Activated effector memory CD4-positive, alpha-beta T cell treated with anti-CD3 and anti-CD28 coated beads, Interleukin-2, amount 50 U/mL, for 16 hours (primary cell): ENCODE measurements around the gene ABCC4.
"Not testable (repeated sequence)": the region's sequence is repeated elsewhere in the genome, so short reads cannot be mapped to it uniquely, and the experiment has no call there.

Experiments
- DNase-seq: peaks from one replicate; pipeline ENCODE4 v3.0.0-alpha.2; 2020

The ABCC4 gene

GRCh38 chr13:95226932-95227695 is 74.1 kb downstream of the ABCC4 start:
- DNase-seq: no peak

DNA sequence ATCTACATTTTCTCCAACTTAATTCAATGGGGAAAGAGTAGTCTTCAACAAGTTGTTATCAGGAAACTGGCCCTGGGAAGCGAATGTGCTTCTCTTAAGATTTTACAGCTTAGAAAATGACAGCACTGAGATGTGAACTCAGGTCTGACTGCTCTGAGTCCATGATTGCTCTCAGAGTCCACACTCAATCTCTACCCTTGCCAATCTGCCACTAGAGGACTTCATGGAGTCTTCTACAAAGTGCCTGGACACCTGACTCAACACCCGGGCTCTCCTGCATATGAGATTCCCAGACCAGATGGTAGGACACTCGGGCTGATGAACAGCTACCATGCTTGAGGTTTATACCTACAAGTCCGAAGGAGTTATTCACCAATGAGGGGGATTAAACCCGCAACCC is 74.8 kb downstream of the ABCC4 start:
- no peak for DNase-seq

GRCh38 chr13:95226050-95226449 is 75.2 kb downstream of the ABCC4 start:
- DNase-seq: no peak

DNA sequence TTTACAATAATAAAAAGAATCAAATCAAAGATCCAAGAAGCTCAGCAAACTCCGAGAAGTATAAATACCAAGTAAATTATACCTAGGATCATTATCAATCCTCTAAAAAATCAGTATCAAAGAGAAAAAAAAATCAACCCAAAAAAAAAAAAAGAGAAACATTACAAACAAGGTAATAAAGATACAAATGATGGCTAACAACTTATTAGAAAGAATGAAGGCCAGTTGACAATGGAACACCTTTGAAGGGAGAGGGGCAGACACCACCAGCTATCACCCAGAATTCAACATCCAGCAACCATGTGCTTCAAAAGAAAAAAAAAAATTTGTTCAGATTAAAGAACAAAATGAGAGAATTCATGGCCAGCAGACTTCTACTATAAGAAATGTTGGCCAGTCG is 77.2 kb downstream of the ABCC4 start:
- DNase-seq: no peak

GRCh38 chr13:95222733-95223018 is 78.6 kb downstream of the ABCC4 start:
- no peak for DNase-seq

- no peak for DNase-seq
These were observed 79.1 kb downstream of the ABCC4 start for GRCh38 chr13:95221971-95222732.

GRCh38 chr13:95220611-95221010 is 80.6 kb downstream of the ABCC4 start:
- no peak for DNase-seq

- DNase-seq: no peak
These were observed 83.1 kb downstream of the ABCC4 start for GRCh38 chr13:95217920-95218830.

DNA sequence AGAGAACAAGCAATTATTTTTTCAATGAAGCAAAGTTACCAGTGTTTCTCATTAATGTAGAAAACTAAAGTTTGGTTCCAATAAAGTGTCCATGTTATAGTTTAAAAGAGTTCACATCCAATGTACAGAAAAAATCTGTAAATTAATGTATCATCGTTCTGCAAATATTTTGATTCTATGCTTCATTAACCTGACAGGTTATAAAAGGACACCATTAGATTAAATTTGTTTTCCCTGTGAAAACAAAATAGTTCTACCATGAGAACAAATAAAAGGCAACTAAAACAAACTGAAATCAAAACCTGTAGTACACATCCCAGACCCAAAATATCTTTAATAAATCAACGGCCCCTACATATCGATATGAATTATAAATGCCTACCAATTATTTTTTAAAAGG is 85.1 kb downstream of the ABCC4 start:
- no peak for DNase-seq

DNA sequence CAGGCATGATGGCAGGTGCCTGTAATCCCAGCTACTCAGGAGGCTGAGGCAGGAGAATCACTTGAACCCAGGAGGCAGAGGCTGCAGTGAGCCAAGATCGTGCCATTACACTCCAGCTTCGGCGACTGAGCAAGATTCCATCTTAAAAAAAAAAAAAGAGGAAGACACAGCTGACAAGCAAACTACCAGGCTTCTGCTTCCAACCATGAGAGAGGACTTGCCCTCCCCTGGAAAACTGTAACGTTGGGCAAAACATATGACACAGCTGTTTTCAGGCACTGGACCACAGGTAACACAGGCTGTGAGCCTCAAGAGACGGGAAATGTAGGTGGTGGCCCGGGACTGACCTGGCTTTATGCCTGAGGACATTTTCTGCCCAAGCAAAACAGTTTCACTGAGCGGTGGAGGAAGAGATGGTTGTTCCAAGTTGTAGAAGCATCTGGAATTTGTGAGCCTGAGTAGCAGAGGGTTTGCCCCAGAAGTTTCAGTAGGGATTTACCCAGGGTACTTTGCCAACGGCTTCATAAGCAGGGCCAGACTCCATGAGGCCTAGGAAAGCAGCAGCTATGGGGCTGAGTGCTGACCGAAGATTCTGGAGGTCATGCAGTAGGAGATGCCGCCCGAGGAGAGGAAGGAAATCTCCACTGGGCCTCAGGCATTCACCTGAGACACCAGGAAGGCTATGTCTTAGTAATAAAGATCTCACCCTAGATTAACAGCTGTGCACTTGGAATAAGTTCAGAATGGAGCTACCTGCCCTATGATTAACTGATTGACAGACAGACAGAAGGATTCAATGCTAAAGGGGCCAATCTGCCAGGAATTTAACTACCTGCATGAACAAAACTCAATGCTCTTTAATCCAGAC is 88.0 kb downstream of the ABCC4 start:
- no peak for DNase-seq

GRCh38 chr13:95209109-95209508 is 92.1 kb downstream of the ABCC4 start:
- no peak for DNase-seq

DNA sequence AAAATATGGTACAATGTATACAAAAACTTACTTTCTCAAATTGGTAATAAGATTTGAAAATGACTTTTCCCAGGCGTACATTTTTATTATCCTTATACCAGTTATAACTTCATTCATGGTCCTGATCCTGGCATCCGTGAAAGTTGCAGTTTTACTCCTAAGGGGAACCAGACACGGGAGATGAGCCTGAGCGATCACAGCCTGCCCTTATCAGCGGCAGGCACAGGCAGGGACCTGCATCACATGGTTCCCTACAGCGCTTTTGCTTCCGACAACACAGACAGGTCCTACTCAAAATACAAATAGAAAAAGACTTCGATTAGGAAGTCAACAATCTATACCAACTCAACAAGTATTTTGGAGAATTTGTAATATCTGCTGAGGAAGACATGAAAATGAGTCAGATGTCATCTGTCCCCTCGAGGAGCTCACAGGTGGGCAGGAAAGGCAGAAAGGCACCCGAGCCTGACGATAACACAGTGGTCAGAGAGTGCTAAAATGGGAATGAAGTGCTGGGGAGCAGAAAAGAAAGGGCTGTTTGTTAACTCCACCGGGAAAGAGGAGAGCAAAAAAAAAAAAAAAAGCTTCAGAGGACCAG is 93.4 kb downstream of the ABCC4 start:
- no peak for DNase-seq

DNA sequence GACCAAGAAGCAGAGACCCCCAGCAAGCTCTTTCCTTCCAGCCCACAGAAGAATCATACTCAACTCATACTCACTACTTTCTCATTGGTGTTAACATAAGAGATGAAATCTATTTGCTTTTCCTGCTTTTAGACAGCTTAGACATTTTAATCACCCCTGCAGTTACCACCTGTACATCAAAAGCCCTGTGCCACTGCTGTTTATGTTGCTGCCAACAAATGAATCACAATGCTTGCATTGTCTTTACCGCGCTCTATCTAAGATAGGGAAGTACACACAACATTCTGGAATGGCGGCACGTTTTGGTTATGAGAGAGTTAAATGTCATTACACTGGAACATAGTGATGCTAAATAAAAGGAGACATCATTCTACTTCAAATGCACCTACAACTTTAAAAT is 95.1 kb downstream of the ABCC4 start:
- no peak for DNase-seq

- no peak for DNase-seq
These were observed 97.0 kb downstream of the ABCC4 start for GRCh38 chr13:95204231-95204765.

DNA sequence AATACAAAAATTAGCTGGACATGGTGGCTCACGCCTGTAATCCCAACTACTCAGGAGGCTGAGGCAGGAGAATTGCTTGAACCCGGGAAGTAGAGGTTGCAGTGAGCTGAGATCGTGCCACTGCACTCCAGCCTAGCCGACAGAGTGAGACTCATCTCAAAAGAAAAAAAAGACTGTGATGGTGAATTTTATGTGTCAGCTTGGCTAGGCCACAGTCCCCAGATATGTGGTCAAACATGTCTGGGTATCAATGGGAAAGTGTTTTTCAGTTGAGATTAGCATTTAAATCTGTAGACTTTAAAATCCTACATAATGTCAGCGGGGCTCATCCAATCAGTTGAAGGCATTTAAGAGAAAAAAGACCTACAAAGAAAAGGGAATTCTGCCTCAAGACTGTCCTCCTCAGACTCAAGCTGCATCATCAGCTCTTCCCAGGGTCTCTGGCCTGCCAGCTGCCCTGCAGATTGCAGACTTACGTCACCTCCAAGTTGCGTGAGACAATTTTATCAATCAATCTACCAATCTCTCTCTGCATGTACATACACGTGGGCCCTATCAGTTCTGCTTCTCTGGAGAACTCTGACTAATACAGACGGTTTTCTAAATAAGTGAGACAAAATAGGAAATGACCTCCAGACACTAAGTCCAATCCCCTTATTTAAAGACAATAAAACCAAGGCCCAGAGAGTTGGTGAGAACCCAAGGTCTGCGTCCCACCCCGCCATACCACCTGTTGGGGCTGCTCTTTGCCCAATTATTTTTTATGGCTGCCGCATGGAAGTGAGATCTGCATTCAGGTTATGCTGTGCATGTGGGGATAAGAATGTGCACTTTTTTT is 99.2 kb downstream of the ABCC4 start:
- DNase-seq: no peak

DNA sequence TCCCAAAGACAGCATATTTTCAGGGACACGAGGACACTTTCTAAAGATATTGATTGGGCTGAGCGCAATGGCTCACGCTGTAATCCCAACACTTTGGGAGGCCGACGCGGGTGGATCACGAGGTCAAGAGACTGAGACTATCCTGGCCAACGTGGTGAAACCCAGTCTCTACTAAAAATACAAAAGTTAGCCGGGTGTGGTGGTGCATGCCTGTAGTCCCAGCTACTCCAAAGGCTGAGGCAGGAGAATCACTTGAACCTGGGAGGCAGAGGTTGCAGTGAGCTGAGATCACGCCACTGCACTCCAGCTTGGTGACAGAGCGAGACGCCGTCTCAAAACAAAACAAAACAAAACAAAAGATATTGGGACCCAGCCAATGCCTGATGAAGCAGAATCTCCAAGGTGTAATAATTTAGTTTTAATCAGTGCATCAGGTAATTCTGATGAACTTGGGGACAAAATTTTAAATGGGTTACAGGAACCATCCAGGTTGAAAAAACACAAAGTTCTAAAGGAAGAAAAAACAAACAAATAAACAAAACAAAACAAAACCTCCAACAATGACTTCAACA is 100.8 kb downstream of the ABCC4 start:
- DNase-seq: not testable (repeated sequence)

DNA sequence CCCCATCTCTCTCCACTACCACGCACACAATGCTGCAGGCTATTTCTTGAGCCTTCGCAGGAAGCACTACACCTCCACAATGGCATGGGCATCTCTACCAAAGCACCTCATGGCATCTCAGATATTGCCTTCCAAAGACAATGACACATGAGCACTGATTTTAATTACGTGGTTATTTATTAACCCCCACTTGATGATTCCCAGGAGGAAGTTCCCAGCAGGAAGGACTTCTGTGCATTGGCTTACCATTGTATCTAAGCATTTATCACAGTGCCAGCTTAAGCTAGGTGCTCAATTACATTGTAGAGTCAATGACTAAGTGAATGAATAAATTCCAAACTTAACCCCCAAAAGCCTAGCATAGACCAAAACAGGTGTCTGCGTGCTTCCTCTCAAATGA is 101.4 kb downstream of the ABCC4 start:
- DNase-seq: no peak

DNA sequence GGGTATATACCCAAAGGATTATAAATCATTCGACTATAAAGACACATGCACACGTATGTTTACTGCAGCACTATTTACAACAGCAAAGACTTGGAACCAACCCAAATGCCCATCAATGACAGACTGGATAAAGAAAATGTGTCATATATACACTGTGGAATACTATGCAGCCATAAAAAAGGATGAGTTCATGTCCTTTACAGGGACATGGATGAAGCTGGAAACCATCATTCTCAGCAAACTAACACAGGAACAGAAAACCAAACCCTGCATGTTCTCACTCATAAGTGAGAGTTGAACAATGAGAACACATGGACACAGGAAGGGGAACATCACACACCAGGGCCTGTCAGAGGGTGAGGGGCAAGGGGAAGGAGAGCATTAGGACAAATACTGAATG is 102.6 kb downstream of the ABCC4 start:
- not testable (repeated sequence) for DNase-seq

GRCh38 chr13:95197548-95197947 is 103.7 kb downstream of the ABCC4 start:
- no peak for DNase-seq

GRCh38 chr13:95195146-95195545 is 106.1 kb downstream of the ABCC4 start:
- no peak for DNase-seq
